Caco-2 (cell line): ENCODE results near the gene UBN1. TPM values are rescaled to one million over a fixed set of nuclear protein-coding genes. Genes with fewer than 3 reads are reported as not detected.
A peak's percentile ranks its signal among the peaks of the same experiment; 100 is the strongest.

Experiments
- BruUV-seq: library from RNA; stranded (reverse); fragments of 400-500 nt; replicated peaks from 2 replicates; lab custom pipeline; 2021; lab: Mats Ljungman, UMichigan
- CTCF ChIA-PET: fragments of 300-600 bp; sonication (Branson Sonifier 250); formaldehyde crosslinking; loops from one replicate; lab custom pipeline; 2022; ENCODE audit warnings: antibody characterized with exemption; lab: Charles Lee
- POLR2A ChIA-PET: fragments of 300-600 bp; sonication (Branson Sonifier 250); formaldehyde crosslinking; loops from one replicate; lab custom pipeline; 2022; ENCODE audit warnings: antibody characterized with exemption; lab: Charles Lee
- DNase-seq, 2 experiments: peaks; one replicate each; pipeline versions ENCODE4 v3.0.0 to v3.0.0-alpha.2; 2020 to 2022
- H3K27me3 ChIP-seq: replicated peaks from 2 replicates; pipeline ENCODE4 v1.6.0; 2011; ENCODE audit warnings: low read length; ENCODE audit not compliant: control insufficient read depth, insufficient read depth
- H3K36me3 ChIP-seq: 2 replicates; pipeline ENCODE4 v1.5.1; 2011; ENCODE audit warnings: low read length; ENCODE audit not compliant: control insufficient read depth, insufficient read depth
- H3K4me1 ChIP-seq: fragments of 250-450 bp; sonication (Bioruptor Pico); 2 replicates; pipeline ENCODE4 v1.5.1; 2020; ENCODE audit warnings: mild to moderate bottlenecking
- H3K4me3 ChIP-seq: 2 replicates; pipeline ENCODE4 v1.5.1; 2011; ENCODE audit warnings: low read depth, mild to moderate bottlenecking, control low read depth, low read length
- H3K9me3 ChIP-seq: fragments of 250-450 bp; sonication (Bioruptor Pico); 2 replicates; pipeline ENCODE4 v1.5.1; 2020; ENCODE audit warnings: mild to moderate bottlenecking, moderate library complexity
- H3K27ac Mint-ChIP-seq: one replicate; pipeline ENCODE4 v1.8.0; 2022; ENCODE audit warnings: mixed read lengths; ENCODE audit not compliant: unreplicated experiment
- H3K27me3 Mint-ChIP-seq: one replicate; pipeline ENCODE4 v1.8.0; 2022; ENCODE audit warnings: mixed read lengths; ENCODE audit not compliant: insufficient read depth, unreplicated experiment
- H3K36me3 Mint-ChIP-seq: one replicate; pipeline ENCODE4 v1.8.0; 2022; ENCODE audit warnings: mild to moderate bottlenecking, mixed read lengths; ENCODE audit not compliant: insufficient read depth, unreplicated experiment
- H3K4me1 Mint-ChIP-seq: one replicate; pipeline ENCODE4 v1.8.0; 2022; ENCODE audit warnings: low read depth, mixed read lengths; ENCODE audit not compliant: unreplicated experiment
- H3K4me3 Mint-ChIP-seq: one replicate; pipeline ENCODE4 v1.8.0; 2022; ENCODE audit warnings: mild to moderate bottlenecking, moderate library complexity, mixed read lengths; ENCODE audit not compliant: unreplicated experiment
- H3K9me3 Mint-ChIP-seq: one replicate; pipeline ENCODE4 v1.8.0; 2022; ENCODE audit warnings: mixed read lengths; ENCODE audit not compliant: unreplicated experiment
- CTCF ChIP-seq, 2 experiments: fragments of 200-600 bp in 1 of 2; IDR thresholded peaks; 1 replicate in 1 of 2; 2 replicates in 1 of 2; pipeline versions ENCODE4 v1.5.1 to v1.8.0; 2011 to 2022; ENCODE audit warnings: antibody characterized with exemption in 1 of 2, control low read depth in 1 of 2, inconsistent platforms in 1 of 2, low read depth in 1 of 2, low read length in 1 of 2, mild to moderate bottlenecking in 1 of 2, moderate library complexity in 1 of 2; ENCODE audit not compliant: insufficient read depth in 1 of 2, severe bottlenecking in 1 of 2, unreplicated experiment in 1 of 2
- intact Hi-C: fragments of 100-400 bp; cut with micrococcal nuclease; formaldehyde crosslinking; loops from one replicate; pipeline ENCODE4 v1.10.0; 2022; ENCODE audit not compliant: unreplicated experiment
- total RNA-seq: library from RNA; stranded (reverse); gene quantifications from 2 replicates; pipeline ENCODE4 v1.2.3, GENCODE V29; 2022

The UBN1 gene
- total RNA-seq, 1 experiment from 2014 or later, result 31.5 TPM

GRCh38 chr16:4803898-4804762, 43.2 kb upstream of the UBN1 start:
- Mint-ChIP-seq H3K9me3 (no peaks in the 10 kb centered on the region), H3K27me3 (no peaks in the 10 kb centered on the region), H3K4me1 (peaks cover 10% of the 10 kb centered on the region), H3K27ac (peak overlapping the region; percentile 42), H3K36me3 (peaks cover 68% of the 10 kb centered on the region), H3K4me3 (peak overlapping the region; percentile 77)
- no peak overlapping the region for H3K4me3 ChIP-seq
- intact Hi-C loops, result loop anchor here (2.0 to 5.0 kb wide), 2 partner anchors 69 to 112 kb away; partner anchors contain the start of genes ANKS3, DNAAF8 and NUDT16L1
- peaks cover 9% of the 10 kb centered on the region; the same call in 1 of the 2 replicates for H3K4me1 ChIP-seq
- ChIA-PET CTCF (interaction anchor here (1.1 kb wide), 1 partner anchor 154 kb away, joined by 5 read pairs; the partner anchor contains the start of gene SEC14L5), POLR2A (no interaction called here)
- H3K9me3 ChIP-seq, result no peaks in the 10 kb centered on the region
- no peaks in the 10 kb centered on the region for H3K36me3 ChIP-seq
- DNase-seq, result no peak
- no peaks in the 10 kb centered on the region for H3K27me3 ChIP-seq
- BruUV-seq, result no TSS peak
- no peak for TF ChIP-seq CTCF (IDR thresholded peaks at IDR 0.05; ENCODE audit: insufficient read depth in 1 of 2, low read depth in 1 of 2, low read length in 1 of 2, severe bottlenecking in 1 of 2, unreplicated experiment in 1 of 2)

GRCh38 chr16:4805231-4805630, 42.0 kb upstream of the UBN1 start:
- TF ChIP-seq CTCF (IDR thresholded peaks at IDR 0.05; ENCODE audit: insufficient read depth in 1 of 2, low read depth in 1 of 2, low read length in 1 of 2, severe bottlenecking in 1 of 2, unreplicated experiment in 1 of 2), result no peak
- Mint-ChIP-seq H3K36me3 (peaks cover 77% of the 10 kb centered on the region), H3K4me3 (no peak overlapping the region), H3K9me3 (no peaks in the 10 kb centered on the region), H3K27ac (no peak overlapping the region), H3K4me1 (peaks cover 10% of the 10 kb centered on the region), H3K27me3 (no peaks in the 10 kb centered on the region)
- Histone ChIP-seq H3K4me3 (no peak overlapping the region), H3K4me1 (peaks cover 9% of the 10 kb centered on the region; the same call in 1 of the 2 replicates), H3K36me3 (no peaks in the 10 kb centered on the region), H3K9me3 (no peaks in the 10 kb centered on the region), H3K27me3 (no peaks in the 10 kb centered on the region)
- no TSS peak for BruUV-seq
- ChIA-PET POLR2A (no interaction called here), CTCF (interaction anchor here (0.9 to 1.1 kb wide), 2 partner anchors 45 to 153 kb away, joined by 3 to 5 read pairs; partner anchors contain the start of gene SEC14L5)
- DNase-seq, result no peak
- intact Hi-C loops, result no loop called here

GRCh38 chr16:4806280-4806679, 41.0 kb upstream of the UBN1 start:
- Histone ChIP-seq H3K4me3 (no peak overlapping the region), H3K27me3 (no peaks in the 10 kb centered on the region), H3K4me1 (peaks cover 4% of the 10 kb centered on the region; the same call in 1 of the 2 replicates), H3K9me3 (no peaks in the 10 kb centered on the region), H3K36me3 (no peaks in the 10 kb centered on the region)
- intact Hi-C loops, result no loop called here
- peaks cover 88% of the 10 kb centered on the region for H3K36me3 Mint-ChIP-seq
- peaks cover 10% of the 10 kb centered on the region for H3K4me1 Mint-ChIP-seq
- H3K4me3 Mint-ChIP-seq, result no peak overlapping the region
- CTCF ChIA-PET, result no interaction called here
- TF ChIP-seq CTCF (IDR thresholded peaks at IDR 0.05; ENCODE audit: insufficient read depth in 1 of 2, low read depth in 1 of 2, low read length in 1 of 2, severe bottlenecking in 1 of 2, unreplicated experiment in 1 of 2), result no peak
- POLR2A ChIA-PET, result no interaction called here
- BruUV-seq, result no TSS peak
- H3K9me3 Mint-ChIP-seq, result no peaks in the 10 kb centered on the region
- no peak overlapping the region for H3K27ac Mint-ChIP-seq
- no peak for DNase-seq
- no peaks in the 10 kb centered on the region for H3K27me3 Mint-ChIP-seq
